Muscle of arm (tissue), 12 donors: ENCODE measurements around the gene LEAP2. TPM values are rescaled to one million over a fixed set of nuclear protein-coding genes. Genes with fewer than 3 reads are reported as not detected.

ENCODE experiments used
- polyA plus RNA-seq, 12 donors: library from polyadenylated mRNA; unstranded; fragments of 120-200 nt; gene quantifications; one replicate each; pipeline ENCODE4 v1.2.1, GENCODE V29; 2013; ENCODE audit not compliant: insufficient read length in 12 of 12

Gene LEAP2
- polyA plus RNA-seq, 12 donors, result 0.92 to 4.0 (median 2.3) TPM; not detected in 2

Other genes with a start within 250 kb of the LEAP2 start
- gene IL13, start 215.5 kb upstream of the LEAP2 start, polyA plus RNA-seq, result under 1 TPM in 2 of 12 donors, not detected in 10; 0.18 to 0.29 TPM
- not detected for gene IL4, start 199.7 kb upstream of the LEAP2 start, polyA plus RNA-seq
- 10 to 100 TPM in 4 of 12 donors, 1 to 10 TPM in 7, not detected in 1; 7.4 to 23.5 (median 8.9) TPM for gene KIF3A, start 136.1 kb upstream of the LEAP2 start, polyA plus RNA-seq
- 1 to 10 TPM in 2 of 12 donors, under 1 TPM in 8, not detected in 2; 0.11 to 1.8 (median 0.77) TPM for gene CCNI2, start 126.2 kb upstream of the LEAP2 start, polyA plus RNA-seq
- 10 to 100 TPM in 11 of 12 donors, not detected in 1; 33.8 to 65.4 (median 44.1) TPM for gene SEPTIN8, start 96.4 kb upstream of the LEAP2 start, polyA plus RNA-seq
- gene SOWAHA, start 60.4 kb upstream of the LEAP2 start, polyA plus RNA-seq, result 1 to 10 TPM in 1 of 12 donors, under 1 TPM in 8, not detected in 3; 0.05 to 6.4 (median 0.09) TPM
- gene SHROOM1, start 43.0 kb upstream of the LEAP2 start, polyA plus RNA-seq, result 1 to 10 TPM in 11 of 12 donors, not detected in 1; 1.4 to 5.4 (median 3.0) TPM
- gene GDF9, start 7.2 kb upstream of the LEAP2 start, polyA plus RNA-seq, result 1 to 10 TPM in 3 of 12 donors, under 1 TPM in 7, not detected in 2; 0.34 to 1.4 (median 0.87) TPM
- gene UQCRQ, start 7.0 kb upstream of the LEAP2 start, polyA plus RNA-seq, result 100 to 1,000 TPM in 11 of 12 donors, not detected in 1; 109 to 280 (median 181) TPM
- gene AFF4, start 90.0 kb downstream of the LEAP2 start, polyA plus RNA-seq, result 10 to 100 TPM in 11 of 12 donors, not detected in 1; 45.1 to 65.3 (median 50.6) TPM
- 10 to 100 TPM in 11 of 12 donors, not detected in 1; 22.5 to 33.8 (median 26.7) TPM for gene ZCCHC10, start 152.9 kb downstream of the LEAP2 start, polyA plus RNA-seq
- gene HSPA4, start 178.3 kb downstream of the LEAP2 start, polyA plus RNA-seq, result 100 to 1,000 TPM in 1 of 12 donors, 10 to 100 TPM in 10, not detected in 1; 55.1 to 102 (median 89.8) TPM